Kidney epithelial cell (primary cell): ENCODE measurements around the gene MRPL42. TPM values are rescaled to one million over a fixed set of nuclear protein-coding genes. Genes with fewer than 3 reads are reported as not detected.

Experiments used
- DNase-seq: peaks from one replicate; pipeline ENCODE4 v3.0.0-alpha.2; 2010; ENCODE audit warnings: low read depth
- H3K27me3 ChIP-seq: 2 replicates; pipeline ENCODE4 v1.6.0; 2011; ENCODE audit warnings: low read length; ENCODE audit not compliant: control insufficient read depth, insufficient read depth
- H3K36me3 ChIP-seq: 2 replicates; pipeline ENCODE4 v1.5.1; 2011; ENCODE audit warnings: low read length; ENCODE audit not compliant: control insufficient read depth, insufficient read depth
- H3K4me3 ChIP-seq: 2 replicates; pipeline ENCODE4 v1.5.1; 2011; ENCODE audit warnings: low read depth, mild to moderate bottlenecking, control low read depth, low read length
- CTCF ChIP-seq: IDR thresholded peaks from 2 replicates; pipeline ENCODE4 v1.5.1; 2011; ENCODE audit warnings: mild to moderate bottlenecking, moderate library complexity, low read length, control low read depth, inconsistent platforms; ENCODE audit not compliant: insufficient read depth, poor library complexity, severe bottlenecking
- total RNA-seq: library from RNA; depleted of rRNA; stranded (reverse); fragments of >200 nt; gene quantifications from 2 replicates; pipeline ENCODE4 v1.2.3, GENCODE V29; 2015

MRPL42 gene
- total RNA-seq, 1 donor from 2014 or later = 95.1 TPM

- Histone ChIP-seq H3K36me3 (no peaks in the 10 kb centered on the region), H3K4me3 (no peak overlapping the region), H3K27me3 (no peaks in the 10 kb centered on the region)
- no peak for DNase-seq
- TF ChIP-seq CTCF = no peak
Measured at GRCh38 chr12:93461503-93461902, 5.8 kb upstream of the MRPL42 start.

- no peak for TF ChIP-seq CTCF
- H3K27me3 ChIP-seq = no peaks in the 10 kb centered on the region
- DNase-seq = no peak
- no peaks in the 10 kb centered on the region for H3K36me3 ChIP-seq
- H3K4me3 ChIP-seq = no peak overlapping the region
Measured at GRCh38 chr12:93465841-93466240, 1.5 kb upstream of the MRPL42 start.

- H3K36me3 ChIP-seq = no peaks in the 10 kb centered on the region
- H3K27me3 ChIP-seq = no peaks in the 10 kb centered on the region
- no peak for DNase-seq
- no peak overlapping the region for H3K4me3 ChIP-seq
- TF ChIP-seq CTCF = no peak
Measured at GRCh38 chr12:93466625-93467350, 526 bp upstream of the MRPL42 start.

- DNase-seq = no peak
- Histone ChIP-seq H3K4me3 (peak overlapping the region; percentile 80), H3K27me3 (no peaks in the 10 kb centered on the region), H3K36me3 (no peaks in the 10 kb centered on the region)
- no peak for TF ChIP-seq CTCF
Measured at GRCh38 chr12:93468008-93468371, 676 bp downstream of the MRPL42 start.

- DNase-seq = no peak
- TF ChIP-seq CTCF = no peak
- H3K4me3 ChIP-seq = no peak overlapping the region
- H3K27me3 ChIP-seq = no peaks in the 10 kb centered on the region
- H3K36me3 ChIP-seq = no peaks in the 10 kb centered on the region
Measured at GRCh38 chr12:93469386-93469785, 2.1 kb downstream of the MRPL42 start.

- no peak for DNase-seq
- no peaks in the 10 kb centered on the region for H3K27me3 ChIP-seq
- H3K36me3 ChIP-seq = no peaks in the 10 kb centered on the region
- no peak overlapping the region for H3K4me3 ChIP-seq
- TF ChIP-seq CTCF = no peak
Measured at GRCh38 chr12:93476555-93476954, 9.2 kb downstream of the MRPL42 start.
